ENCODE measurements around the gene TIPRL.
A peak's percentile ranks its signal among the peaks of the same experiment; 100 is the strongest.
"Not testable (repeated sequence)": the region's sequence is repeated elsewhere in the genome, so short reads cannot be mapped to it uniquely, and the experiment has no call there.

Gene TIPRL

DNA sequence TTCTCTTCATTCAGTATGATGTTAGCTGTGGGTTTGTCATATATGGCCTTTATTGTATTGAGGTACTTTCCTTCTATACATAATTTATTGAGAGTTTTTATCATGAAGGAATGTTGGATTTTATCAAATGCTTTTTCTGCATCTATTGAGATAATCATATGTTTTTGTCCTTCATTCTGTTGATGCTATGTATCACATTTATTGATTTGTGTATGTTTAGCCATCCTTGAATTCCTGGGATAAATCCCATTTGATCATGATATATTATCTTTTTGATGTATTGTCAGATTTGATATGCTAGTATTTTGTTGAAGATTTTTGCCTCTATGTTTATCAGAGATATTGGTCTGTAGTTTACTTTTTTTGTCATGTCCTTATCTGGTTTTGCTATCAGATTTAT is 21.1 kb upstream of the TIPRL start:
- no peak for DNase-seq (ENCODE audit: low read depth in 4 of 4, low spot score in 1 of 4)

DNA sequence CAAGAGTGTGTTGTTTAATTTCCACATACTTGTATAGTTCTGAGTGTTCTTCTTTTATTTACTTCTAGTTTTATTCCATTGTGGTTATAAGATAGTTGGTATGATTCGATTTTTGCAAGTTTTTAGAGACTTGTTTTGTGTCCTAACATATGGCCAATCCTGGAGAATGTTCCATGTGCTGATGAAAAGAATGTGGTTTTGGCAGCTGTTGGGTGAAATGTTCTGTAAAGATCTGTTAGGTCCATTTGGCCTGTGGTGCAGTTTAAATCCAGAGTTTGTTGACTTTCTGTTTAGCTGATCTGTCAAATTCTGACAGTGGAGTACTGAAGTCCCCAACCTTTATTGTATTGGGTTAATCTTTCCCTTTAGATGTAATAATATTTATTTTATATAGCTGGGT is 19.5 kb upstream of the TIPRL start:
- DNase-seq (ENCODE audit: low read depth in 4 of 4, low spot score in 1 of 4), result no peak

DNA sequence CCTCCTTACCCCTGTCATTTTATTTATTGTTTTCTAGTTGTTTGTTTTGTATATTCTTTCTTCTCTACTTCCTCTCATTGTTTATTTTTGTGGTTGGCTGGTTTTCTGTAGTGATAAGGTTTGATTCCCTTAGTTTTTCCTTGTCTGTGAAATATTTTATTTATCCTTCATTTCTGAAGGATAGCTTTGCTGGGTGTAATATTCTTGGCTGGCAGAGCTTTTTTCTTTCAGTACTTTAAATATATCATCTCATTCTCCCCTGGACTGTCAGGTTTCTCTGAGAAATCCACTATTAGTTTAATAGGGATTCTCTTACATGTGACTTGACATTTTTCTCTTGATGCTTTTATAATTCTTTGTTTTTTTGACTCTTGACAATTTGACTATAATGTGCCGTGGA is 18.8 kb upstream of the TIPRL start:
- DNase-seq (ENCODE audit: low read depth in 4 of 4, low spot score in 1 of 4), result no peak

DNA sequence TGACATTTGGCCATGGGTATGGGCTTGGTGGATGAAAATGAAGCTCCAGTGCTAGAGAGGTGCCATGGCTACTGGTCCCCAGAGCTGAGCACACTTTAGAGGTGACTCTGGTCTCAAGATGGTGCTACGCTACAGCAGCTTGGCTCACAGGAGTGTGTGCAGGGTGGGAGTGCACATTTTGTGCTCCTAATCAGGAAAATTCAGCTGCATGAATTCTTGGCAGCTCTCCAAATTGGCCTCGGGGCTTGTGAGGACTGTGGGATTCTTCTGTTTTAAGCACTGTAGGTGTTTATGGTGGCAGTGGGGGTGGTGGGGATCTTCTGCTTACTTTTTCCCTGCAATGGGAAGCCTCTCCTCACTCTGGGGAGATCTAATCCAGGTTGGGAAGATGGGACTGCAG is 17.3 kb upstream of the TIPRL start:
- DNase-seq (ENCODE audit: low read depth in 4 of 4, low spot score in 1 of 4), result no peak

DNA sequence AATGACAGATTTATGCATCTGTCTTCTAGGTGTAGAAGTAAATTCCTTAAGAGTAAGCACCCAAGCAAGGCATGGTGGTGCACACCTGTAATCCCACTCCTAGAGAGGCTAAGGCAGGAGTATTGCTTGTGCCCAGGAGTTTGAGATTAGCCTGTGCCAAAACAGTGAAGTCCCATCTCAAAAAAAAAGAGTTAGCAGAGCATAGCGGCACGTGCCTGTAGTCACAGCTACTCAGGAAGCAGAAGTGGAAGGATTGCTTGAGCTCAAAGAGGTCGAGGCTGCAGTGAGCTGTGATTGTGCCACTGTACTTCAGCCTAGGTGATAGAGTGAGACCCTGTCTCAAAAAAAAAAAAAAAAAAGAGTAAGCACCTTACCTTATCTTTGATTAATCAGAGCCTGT is 15.1 kb upstream of the TIPRL start:
- DNase-seq (ENCODE audit: low read depth in 4 of 4, low spot score in 1 of 4), result no peak

DNA sequence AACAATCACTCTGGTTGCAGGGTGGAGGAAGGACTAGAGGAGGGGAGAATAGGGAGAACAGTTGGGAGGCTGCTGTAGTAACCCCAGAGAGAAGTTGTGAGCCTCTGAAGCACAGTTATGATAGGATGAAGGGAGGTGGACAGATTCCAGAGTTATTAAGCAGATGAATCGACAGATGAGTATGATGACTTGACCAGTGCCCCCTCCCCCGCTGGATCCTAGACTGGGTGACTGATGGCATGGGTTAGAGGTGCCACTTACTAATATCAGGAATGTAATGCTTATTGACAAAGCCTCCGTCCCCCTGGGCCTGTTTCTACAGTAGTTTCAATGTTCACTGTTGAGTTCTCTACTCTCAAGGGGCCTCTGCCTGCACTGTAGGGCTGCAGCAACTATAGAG is 14.0 kb upstream of the TIPRL start:
- no peak for DNase-seq (ENCODE audit: low read depth in 4 of 4, low spot score in 1 of 4)

DNA sequence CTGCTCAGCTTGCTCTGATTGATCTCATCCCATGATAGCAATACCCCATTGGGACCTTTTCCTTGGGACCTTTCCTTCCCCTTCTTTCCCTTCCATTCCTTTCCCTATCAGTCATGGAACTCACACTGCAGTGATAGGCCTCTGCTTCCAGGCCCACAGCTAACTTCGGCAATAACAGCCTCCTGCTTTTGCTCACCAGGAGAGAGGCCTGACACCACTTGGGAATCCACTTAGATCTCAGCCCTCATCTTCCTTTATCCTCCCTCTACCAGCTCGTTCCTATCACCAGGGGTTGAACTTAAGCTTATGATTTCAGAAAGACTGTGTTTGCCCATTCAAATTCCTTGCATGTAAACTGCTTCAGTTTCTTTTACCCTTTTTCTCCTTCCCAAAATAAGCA is 11.0 kb upstream of the TIPRL start:
- no peak for DNase-seq (ENCODE audit: low read depth in 4 of 4, low spot score in 1 of 4)

DNA sequence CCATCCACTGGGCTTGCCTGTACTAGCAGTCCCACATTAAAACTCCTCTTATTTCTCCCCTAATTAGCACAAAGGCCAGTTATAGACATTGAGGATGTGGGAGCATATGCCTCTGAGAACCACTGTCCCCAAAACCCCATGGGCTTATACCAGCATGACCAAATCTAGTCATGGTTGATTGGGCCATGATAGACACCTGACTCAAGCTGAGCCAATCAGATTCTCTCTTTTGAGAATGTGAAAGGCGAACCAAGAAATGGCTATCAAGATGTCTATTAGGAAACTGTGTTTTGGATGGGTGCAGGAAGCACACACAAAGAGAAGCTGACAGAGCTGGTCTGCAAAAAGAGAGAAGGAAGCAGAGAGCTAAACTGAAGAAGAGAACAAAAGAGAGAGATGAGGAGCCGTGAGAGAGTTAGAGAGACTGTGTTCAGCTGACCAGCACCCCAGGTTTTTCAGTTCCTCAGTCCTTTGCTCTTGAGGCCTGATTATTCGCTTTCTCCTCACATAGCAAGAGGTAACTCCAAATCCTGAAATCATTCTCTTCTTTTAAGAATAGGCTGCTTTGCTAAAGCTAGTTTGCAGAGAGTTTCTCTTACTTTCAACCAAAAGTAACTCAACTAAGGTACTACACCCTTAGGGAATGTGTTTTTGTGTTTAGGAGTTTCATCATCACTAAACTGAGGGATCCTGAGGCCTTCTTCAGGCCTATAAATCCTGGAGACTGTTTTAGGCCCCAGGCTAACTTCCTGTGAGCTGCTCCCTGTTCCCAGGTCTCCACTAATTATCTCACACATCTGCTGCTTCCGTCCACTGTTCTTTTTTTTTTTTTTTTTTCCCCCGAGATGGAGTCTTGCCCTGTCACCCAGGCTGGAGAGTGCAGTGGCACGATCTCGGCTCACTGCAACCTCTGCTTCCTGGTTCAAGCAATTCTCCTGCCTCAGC is 7.9 kb upstream of the TIPRL start:
- DNase-seq (ENCODE audit: low read depth in 4 of 4, low spot score in 1 of 4), result no peak

DNA sequence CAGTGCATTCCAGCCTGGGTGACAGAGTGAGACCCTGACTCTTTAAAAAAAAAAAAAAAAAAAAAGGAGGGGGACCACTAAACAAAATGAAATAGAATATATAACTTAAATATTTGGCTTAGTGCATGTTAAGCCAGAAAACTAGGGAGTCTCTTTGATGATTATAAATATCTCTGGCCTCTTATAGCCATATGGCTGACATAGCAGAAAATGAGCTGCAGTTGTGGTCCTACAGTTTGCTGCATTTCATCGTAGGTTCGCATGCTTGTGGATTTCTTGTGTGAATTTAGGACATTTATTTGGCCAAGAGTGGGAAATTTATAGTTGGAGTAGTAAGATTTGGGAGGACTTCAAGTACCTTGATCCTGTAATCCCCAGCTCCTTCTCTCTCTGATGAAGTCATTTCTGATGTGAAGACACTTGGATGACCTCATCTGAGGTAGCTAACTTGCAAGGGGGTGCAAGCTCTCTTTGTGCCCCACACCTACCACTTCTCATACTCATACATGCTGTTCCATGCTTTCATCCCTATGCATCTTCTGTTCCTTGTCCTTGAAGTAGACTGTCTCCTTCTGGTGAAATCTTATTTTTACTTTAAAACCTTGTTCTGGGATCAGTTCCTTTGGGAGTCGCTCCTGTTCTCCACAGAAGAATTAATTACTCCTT is 6.4 kb upstream of the TIPRL start:
- no peak for DNase-seq (ENCODE audit: low read depth in 4 of 4, low spot score in 1 of 4)

DNA sequence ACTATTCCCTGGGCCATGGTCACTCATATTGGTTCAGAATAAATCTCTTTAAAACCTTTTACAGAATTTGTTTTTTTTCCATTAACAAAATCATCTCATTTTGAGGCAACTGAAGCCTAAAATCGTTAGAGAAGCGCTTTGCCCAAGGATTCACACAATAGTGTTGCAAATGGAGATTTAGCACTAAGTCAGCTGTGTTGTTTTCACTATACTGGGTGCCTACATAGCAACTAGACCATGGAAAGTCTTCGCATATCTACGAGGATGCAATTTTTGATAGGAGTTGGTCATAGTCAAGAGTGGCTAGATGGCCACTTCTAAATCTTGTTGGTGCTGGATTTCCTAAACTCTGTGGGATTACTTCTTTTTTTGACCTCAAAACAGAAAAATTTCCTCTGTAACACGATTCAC is 530 bp upstream of the TIPRL start:
- DNase-seq (ENCODE audit: low read depth in 4 of 4, low spot score in 1 of 4), result no peak

DNA sequence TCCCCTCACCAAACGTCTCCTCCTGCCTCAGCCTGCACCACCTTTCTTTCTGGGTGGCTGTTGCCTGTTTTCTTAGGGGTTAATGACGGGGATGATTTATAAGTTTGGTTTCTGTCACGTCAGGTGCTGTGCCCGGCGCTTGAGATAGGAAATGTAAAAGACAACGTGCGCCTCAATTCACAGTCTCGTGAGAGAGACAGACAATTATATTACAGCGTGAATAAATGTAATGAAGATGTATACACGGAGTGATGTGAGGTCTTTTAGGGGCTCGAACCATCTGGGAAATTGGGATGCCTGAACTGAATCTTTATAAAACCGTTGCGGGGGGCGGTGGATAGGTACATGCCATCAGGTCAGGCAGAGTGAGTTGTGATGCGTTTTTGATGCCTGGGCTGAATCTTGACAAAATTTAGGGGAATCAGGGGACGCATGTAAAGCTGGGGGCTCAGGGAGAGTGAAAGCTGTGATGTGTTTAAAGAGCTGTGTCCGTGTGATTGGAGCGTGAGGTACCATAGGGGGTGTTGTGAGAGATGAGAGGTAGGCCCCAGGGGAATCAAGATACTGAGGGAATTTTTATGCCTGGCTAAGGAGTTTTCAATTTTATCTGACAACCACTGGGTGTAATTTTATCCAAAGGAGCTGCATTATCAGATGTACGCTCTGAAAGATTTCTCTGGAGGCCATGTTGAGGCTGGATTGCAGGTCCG is 831 bp downstream of the TIPRL start:
- peak in 1 of 4 experiments; percentile 1 for DNase-seq (ENCODE audit: low read depth in 4 of 4, low spot score in 1 of 4)

DNA sequence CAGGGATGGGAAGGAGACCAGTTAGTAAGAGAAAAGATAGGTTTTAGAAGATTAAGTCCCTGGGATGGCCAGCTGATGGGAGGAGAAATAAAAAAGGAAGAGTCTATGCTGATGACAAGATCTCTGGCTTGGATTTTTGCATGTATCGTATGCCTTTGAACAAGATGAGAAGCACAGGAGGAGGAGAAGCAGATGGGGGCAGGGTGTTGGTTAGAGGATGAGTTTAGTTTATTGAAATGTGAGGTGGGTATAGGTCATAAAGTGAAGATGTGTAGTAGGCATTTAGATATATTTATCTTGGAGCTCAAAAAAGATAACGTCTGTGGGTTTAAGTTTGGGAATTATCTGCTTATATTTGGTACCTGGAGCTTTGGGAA is 1.4 kb downstream of the TIPRL start:
- no peak for DNase-seq (ENCODE audit: low read depth in 4 of 4, low spot score in 1 of 4)

DNA sequence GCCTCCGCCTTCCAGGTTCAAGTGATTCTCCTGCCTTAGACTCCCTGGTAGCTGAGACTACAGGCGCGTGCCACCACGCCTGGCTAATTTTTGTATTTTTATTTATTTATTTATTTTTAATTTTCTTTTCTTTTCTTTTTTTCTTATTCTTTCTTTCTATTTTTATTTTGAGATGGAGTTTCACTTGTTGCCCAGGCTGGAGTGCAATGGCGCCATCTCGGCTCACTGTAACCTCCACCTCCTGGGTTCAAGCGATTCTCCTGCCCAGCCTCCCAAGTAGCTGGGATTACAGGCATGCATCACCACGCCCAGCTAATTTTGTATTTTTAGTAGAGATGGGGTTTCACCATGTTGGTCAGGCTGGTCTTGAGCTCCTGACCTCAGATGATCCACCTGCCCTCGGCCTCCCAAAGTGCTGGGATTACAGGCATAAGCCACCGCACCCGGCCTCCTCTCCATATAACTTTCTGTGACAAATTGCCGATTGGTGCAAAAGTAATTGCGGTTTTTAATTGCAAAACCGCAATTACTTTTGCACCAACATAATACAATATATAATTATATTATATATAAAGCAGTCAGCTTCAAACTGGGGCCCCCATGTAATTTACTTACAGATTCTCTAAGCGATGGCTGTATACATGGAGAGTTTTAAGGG is 2.4 kb downstream of the TIPRL start:
- DNase-seq (ENCODE audit: low read depth in 4 of 4, low spot score in 1 of 4), result not testable (repeated sequence)

DNA sequence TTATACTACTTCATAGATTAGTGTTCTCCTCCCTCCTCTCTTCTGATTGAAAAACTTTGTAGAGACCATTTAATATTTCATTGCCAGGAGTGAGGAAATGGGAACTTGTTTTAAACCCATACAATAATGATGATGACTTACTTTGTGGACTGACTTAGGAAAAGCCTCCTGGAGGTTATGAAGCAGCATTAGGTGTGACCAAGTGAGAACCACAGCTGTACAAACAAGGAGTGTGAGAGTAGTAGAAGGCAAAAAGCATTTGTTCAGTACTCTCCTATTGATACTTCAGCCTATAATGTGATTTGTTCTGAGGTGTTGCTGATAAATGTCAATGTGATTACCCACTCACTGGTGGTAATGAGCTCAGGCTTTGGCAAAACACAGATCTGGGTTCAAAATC is 8.4 kb downstream of the TIPRL start:
- no peak for DNase-seq (ENCODE audit: low read depth in 4 of 4, low spot score in 1 of 4)

DNA sequence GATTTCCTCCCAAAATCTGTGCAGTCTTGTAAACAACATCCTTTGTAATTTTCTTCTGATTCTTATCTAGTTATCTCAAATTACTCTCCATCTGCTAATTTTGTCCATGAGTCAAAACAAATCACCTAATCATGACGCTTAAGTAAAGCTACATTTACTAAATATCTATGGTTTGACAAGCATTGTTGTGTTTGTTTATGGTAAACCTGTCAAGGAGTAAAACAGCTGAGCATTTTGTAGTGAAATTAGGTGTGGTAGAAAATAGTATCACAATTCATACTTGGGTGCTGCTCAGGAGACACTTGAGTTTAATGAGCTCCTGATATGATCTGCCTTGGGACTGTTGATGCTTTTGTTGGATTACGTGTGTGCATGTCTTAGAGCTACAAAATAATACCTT is 11.6 kb downstream of the TIPRL start:
- no peak for DNase-seq (ENCODE audit: low read depth in 4 of 4, low spot score in 1 of 4)

DNA sequence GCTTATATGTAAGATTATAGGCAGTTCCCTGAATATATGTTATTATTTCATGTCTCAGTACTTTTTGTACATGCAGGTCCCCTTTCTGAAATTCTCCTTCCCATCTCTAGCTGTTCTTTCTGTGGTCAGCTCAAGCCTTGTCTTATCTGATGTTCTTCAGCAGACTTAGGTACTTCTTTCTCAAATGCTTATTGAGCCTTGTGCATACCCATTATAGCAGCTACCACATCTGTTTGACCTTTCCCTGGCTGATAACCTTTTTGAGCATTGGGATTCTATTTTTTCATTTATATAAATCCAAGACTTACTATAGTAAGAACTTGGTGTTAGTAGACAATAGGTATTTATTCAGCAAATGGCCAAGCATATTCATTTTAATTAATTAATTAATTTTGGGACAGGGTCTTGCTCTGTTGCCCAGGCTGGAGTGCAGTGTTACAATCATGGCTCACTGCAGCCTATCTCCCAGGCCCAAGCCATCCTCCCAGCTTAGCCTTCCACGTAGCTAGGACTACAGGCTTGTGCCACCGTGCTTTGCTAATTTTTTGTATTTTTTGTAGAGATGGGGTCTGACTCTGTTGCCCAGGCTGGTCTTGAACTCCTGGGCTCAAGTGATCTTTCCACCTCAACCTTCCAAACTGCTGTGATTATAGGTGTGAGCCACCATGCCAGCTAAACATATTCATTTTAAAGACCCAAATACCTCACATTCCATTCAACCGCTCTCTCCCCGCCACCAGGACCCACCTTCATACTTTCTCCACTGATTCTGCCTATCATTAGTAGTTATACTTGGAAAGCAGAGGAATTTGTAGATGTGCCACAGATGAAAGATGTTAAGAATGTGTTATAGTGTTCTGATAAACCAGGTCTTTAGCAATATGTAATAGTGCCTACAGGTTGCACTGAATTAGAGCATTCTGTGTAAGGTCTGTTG is 16.7 kb downstream of the TIPRL start:
- no peak for DNase-seq (ENCODE audit: low read depth in 4 of 4, low spot score in 1 of 4)

DNA sequence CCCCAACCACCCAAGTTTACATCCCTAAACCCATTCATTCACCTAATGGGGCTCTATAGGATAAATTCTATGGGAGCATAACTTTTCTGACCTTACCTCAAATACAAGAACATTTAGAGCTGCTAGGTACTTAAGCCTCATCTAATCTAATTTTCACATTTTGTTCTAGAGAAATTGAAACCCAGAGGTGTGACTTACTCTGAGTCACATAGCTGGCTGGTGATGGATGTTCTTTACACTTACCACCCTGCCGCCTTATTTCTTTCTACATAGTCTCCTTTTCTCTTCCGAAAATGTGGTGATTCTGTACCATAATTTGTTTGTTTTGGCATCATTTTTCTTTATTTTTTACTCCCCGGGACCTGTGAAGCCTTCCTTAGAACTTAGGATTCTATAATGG is 20.3 kb downstream of the TIPRL start:
- DNase-seq (ENCODE audit: low read depth in 4 of 4, low spot score in 1 of 4), result no peak

DNA sequence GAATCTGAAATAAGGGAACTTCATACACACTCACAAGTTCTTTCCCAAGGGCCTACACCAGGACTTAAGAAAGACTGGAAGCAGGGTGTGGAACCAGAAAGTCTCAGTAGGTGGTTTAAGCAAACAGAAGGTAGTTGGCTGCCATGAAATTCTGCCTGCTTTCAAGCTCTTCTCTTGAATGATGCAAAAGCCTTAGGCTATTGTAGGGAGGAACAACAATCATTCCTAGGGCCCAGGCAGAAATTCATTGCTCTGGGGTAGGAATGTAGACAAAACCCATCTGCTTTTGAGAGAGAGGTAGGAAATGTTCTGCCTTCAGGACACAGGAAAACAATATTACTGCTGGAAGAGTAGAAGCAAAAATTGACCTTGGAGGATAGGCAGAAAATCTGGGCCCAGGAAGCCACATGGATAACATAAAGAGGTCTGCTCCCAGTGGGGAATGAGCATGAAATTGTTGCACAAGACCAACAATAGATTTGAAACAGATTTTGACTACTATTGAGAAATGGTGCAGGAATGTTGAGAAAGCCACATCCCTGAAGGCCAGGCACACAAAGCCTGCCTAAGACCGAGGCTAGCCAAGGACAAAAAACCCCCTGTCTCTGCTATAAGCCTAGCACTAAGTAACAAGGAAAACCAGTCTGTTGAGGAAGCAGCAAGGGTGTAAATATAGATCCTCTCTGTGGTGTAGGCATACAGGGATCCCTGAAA is 24.3 kb downstream of the TIPRL start:
- no peak for DNase-seq (ENCODE audit: low read depth in 4 of 4, low spot score in 1 of 4)

DNA sequence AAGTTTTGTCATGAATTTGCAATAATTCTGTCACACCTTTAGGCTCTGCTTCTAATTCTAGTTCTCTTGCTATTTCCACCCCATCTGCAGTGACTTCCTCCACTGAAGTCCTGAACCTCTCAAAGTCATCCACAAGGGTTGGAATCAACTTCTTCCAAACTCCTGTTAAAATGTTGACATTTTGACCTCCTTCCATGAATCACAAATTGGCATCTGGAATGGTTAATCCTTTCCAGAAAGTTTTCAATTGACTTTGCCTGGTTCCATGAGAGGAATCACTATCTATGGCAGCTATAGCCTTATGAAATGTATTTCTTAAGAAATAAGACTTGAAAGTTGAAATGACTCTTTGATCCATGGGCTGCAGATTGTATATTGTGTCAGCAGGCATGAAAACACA is 27.3 kb downstream of the TIPRL start:
- DNase-seq (ENCODE audit: low read depth in 4 of 4, low spot score in 1 of 4), result no peak

DNA sequence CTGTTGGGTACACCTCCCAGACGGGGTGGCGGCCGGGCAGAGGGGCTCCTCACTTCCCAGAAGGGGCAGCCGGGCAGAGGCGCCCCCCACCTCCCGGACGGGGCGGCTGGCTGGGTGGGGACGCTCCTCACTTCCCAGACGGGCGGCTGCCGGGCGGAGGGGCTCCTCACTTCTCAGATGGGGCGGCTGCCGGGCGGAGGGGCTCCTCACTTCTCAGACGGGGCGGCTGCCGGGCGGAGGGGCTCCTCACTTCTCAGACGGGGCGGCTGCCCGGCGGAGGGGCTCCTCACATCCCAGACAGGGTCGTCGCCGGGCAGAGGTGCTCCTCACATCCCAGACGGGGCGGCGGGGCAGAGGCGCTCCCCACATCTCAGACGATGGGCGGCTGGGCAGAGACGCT is 28.9 kb downstream of the TIPRL start:
- not testable (repeated sequence) for DNase-seq (ENCODE audit: low read depth in 4 of 4, low spot score in 1 of 4)
